HG03066 (cell line): ENCODE results near the gene XYLT1.

Experiments used
- ATAC-seq: cut with Tn5 transposase; IDR thresholded peaks from one replicate; pipeline ENCODE4 v1.9.1; 2021; ENCODE audit warnings: low read depth; ENCODE audit not compliant: unreplicated experiment

XYLT1 gene

DNA sequence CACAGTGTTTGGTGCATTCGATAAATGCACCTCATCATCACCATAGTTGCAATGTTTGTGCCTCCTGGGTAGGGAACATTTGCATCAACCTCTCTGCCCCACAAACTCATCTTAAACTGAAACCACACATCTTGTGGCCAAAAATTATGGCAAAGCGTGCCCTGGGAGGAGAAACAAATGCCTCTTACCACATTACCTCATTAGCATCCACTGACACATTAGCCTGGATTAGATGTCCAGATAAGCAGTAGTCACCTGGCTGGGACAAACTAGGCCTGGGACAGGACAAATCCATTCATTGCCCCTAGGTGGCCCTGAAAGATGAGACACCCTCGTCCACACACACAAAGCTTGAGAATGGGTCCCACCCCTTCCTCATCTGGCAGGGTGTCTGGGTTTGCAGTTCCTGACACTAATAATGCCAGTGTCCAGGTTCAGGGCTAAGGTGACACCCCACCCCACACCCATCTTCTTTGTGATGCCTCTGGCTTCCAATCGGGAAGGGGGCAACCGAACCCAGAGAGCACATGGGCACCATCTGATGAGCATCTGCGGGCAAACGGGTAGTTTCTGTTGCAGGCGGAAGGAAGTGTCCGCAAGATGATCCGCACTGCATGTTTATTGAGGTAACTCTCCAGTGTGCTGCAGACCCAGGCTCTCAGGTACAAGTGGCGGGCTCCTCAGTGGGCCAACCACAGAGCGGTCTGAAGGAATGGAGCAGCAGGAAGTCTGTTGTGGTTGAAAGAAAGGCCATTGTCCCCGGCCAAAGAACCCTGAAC lies 8.6 kb downstream of the XYLT1 start:
- ATAC-seq, result no peak

DNA sequence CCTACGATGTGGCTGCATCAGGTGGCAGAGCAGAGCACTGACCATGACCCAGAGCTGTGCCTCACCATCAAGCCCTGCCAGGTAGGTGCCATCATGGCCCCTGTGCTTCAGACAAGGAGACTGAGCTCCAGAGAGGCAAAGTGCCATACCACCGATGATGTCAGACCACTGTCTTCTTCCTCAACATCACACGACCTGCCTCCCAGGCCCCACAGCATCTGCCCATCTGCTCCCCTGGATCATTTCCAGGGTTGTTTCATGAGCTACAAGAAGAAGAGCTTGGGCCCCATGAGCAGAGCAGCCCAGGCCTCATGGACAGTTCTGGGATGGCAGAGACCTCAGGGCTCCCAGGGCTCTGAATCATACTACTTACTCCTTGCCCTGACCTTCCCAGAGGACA lies 9.9 kb downstream of the XYLT1 start:
- ATAC-seq, result no peak

- no peak for ATAC-seq
Observed at GRCh38 chr16:17459903-17460521, 10.7 kb downstream of the XYLT1 start.

GRCh38 chr16:17457997-17458396 lies 12.8 kb downstream of the XYLT1 start:
- no peak for ATAC-seq

GRCh38 chr16:17457513-17457912 lies 13.2 kb downstream of the XYLT1 start:
- ATAC-seq, result no peak

- no peak for ATAC-seq
Observed at GRCh38 chr16:17454162-17454730, 16.5 kb downstream of the XYLT1 start.

GRCh38 chr16:17453364-17454038 lies 17.3 kb downstream of the XYLT1 start:
- ATAC-seq, result no peak

DNA sequence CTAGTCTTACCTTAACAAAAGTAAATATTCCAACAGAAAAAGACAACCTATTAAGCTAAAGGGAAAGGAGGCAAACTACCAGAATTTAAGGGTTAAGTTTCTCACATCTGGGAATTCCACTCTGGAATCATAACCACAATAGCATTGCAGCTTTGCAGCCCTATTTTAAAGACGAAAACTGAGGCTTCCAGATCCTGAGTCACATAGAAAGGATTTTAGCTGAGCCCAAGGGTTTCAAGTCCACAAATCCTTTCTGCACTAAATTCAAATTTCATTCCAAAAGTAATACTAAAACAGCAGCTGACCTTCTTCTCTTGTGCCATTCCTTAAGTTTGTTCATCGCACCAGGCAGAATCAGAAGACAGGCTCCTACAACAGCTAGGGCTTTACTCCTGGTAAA lies 17.8 kb downstream of the XYLT1 start:
- ATAC-seq, result no peak

GRCh38 chr16:17451843-17452242 lies 18.9 kb downstream of the XYLT1 start:
- ATAC-seq, result no peak

DNA sequence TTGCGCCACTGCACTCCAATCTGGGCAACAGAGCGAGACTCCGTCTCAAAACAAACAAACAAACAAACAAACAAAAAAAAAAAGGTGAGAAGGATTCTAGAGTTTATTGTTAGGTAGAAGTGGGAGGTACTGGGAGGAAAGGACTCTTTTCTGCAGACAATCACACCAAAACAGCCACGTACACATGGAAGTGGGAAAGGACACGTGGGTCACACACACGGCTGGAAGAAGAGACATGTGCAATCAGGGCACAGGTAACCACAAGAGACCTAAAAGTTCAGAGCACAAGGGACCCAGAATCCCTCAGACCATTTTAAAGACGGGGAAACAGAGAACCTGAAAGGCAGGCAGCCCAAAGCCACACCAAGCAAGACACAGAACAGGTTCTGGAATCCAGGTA lies 20.5 kb downstream of the XYLT1 start:
- no peak for ATAC-seq

DNA sequence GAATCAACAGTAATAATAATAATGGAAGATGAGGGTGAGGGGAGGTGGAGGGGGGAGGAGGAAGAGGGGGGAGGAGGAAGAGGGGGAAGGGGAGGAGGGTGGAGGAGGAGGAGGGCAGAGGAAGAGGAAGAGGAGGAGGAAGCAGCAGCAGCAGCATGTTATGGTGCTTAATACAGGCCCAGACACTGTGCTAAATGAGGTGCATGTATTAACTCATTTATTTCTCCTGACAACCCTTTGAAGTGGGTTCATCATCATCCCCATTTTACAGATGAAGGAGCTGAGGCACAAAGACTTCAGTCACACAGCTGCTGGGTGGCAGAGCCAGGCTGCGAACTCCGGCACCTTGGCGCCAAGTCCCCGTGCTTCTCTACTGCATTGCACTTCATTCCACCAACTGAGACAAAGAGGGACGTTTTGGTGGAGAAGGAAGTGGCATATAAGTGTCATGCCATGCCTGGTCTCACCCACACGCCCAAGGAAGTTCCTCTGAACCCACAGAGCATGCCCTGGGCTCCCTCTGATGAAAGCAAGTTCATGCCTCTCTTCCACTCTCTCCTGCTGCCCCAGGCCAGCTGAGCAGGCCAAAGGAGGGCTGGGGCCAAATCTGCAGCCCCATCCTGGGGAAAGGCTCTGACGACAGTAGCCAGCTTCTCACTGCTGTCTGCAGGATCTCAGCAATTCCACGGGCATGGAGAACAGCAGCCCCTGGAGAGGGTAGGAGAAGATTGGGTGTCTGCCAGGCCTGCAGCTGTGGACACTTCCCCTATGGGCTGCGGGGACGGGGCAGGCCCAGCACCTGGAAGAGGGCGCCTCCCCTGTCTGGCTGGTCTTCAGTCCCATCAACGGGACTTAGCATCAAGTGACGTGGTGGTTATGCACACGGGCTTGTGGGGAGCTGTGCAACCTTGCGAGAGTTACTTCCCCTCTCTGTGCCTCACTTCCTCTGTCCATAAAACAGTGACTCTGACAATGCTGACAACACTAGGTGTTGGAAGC lies 21.8 kb downstream of the XYLT1 start:
- no peak for ATAC-seq

GRCh38 chr16:17447101-17447569 lies 23.6 kb downstream of the XYLT1 start:
- ATAC-seq, result no peak

DNA sequence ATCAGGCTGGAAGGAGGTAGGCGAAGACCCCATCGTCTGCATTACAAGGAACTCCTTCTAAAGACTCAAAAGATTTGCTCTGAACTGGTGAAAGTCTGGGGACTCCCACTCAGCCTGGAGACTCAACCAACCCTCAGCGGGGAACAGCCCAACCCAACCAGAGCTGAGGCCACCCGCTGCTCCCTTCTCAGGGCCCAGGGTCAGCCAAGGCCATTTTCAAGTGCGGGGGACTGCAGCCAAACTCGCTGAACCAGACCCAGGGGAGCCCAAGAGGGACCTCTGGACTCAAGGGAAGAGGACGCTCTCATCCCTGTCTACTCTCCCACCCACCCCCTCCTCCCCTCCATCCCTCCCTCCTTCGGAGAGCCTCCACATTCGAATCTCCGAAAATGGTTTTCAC lies 24.1 kb downstream of the XYLT1 start:
- ATAC-seq, result no peak

GRCh38 chr16:17445421-17445820 lies 25.3 kb downstream of the XYLT1 start:
- no peak for ATAC-seq

GRCh38 chr16:17444658-17445057 lies 26.1 kb downstream of the XYLT1 start:
- ATAC-seq, result no peak

DNA sequence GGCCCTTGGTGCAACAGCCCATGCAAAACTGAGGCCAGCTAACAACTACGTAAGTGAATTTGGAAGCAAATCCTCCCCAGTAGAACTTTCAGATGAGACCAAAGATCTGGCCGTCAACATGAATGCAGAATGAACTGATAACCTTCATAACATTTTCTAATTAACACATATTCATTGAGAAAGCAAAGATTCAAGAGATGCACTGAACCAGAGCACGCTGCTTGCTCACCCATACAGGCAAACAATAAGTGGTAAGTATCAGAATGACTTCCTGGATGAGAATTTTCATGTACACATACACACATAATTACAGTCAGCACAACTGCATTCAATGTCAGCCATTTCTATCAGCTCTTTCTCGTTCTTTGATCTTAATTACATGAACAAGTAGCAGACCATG lies 30.6 kb downstream of the XYLT1 start:
- ATAC-seq, result no peak

- no peak for ATAC-seq
Observed at GRCh38 chr16:17439580-17439979, 31.2 kb downstream of the XYLT1 start.

- ATAC-seq, result no peak
Observed at GRCh38 chr16:17437981-17438380, 32.8 kb downstream of the XYLT1 start.

- no peak for ATAC-seq
Observed at GRCh38 chr16:17437127-17437720, 33.5 kb downstream of the XYLT1 start.

- no peak for ATAC-seq
Observed at GRCh38 chr16:17435318-17435717, 35.4 kb downstream of the XYLT1 start.
